Mesenteric fat pad (tissue), 1 donor: Measurements from ENCODE around the gene DPPA5. TPM values are rescaled to one million over a fixed set of nuclear protein-coding genes. Genes with fewer than 3 reads are reported as not detected.
A peak's percentile ranks its signal among the peaks of the same experiment; 100 is the strongest.
"Not testable (repeated sequence)": the region's sequence is repeated elsewhere in the genome, so short reads cannot be mapped to it uniquely, and the experiment has no call there.

Experiments
- DNase-seq: peaks from one replicate; pipeline ENCODE4 v3.0.0-alpha.2; 2020; ENCODE audit warnings: low spot score
- total RNA-seq: library from RNA; stranded (reverse); fragmentation: NEBNext Ultra II Directional; extraction: Animal tissue kit (Norgen Biotek cat#: 25700); gene quantifications from one replicate; pipeline ENCODE4 v1.2.1, GENCODE V29; 2021
- donor health status: DM: yes; HTN: yes; CAD: no.

DPPA5 gene
- total RNA-seq, 1 donor from 2014 or later: not detected

DNA sequence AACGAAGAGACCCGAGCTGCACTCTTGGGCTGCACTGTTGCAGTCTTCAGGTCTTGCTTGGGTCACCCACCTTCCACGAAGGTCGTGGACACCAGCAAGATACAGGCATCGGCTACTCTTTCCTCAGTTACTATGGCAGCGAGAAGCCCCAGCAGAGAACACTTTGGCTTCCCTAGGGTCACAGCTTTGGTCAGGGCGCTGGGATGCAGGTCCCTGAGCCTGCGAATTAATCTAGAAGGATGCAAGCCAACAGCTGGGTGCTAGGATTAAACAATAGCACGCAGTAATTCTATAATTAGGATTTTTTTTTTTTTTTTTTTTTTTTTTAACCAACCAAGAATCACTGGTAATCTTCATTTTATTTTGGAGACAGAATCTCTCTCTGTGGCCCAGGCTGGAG, 10.5 kb upstream of the DPPA5 start:
- no peak for DNase-seq

DNA sequence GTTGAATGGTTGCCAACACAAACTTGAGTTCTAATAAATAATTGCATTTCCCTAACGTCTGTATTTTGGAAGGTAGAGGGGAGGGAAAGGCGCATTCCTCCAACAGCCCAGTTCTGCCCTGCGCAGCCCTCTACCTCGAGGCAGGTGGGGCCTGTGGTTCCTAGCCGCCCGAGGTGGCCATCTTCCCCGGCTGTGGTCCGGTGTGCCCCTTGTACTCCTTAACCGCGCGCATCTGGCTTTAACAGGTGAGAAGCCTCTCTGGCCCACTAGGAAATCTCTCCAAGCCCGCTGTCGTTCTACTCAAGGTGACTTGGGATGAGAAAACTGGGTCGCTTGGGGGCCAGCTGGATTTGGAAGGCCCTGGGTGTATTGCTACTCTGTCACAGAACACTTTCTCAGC, 10.0 kb upstream of the DPPA5 start:
- DNase-seq: no peak

DNA sequence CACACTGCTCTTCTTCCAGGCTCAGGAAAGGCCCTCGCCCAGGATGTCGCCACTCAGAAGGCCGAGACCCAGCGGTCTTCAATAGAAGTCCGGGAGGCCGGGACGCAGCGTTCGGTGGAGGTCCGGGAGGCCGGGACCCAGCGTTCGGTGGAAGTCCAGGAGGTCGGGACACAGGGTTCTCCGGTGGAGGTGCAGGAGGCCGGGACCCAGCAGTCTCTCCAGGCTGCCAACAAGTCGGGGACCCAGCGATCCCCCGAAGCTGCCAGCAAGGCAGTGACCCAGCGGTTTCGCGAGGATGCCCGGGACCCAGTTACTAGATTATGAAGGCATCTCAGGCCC, 9.4 kb upstream of the DPPA5 start:
- DNase-seq: peak; percentile 84

DNA sequence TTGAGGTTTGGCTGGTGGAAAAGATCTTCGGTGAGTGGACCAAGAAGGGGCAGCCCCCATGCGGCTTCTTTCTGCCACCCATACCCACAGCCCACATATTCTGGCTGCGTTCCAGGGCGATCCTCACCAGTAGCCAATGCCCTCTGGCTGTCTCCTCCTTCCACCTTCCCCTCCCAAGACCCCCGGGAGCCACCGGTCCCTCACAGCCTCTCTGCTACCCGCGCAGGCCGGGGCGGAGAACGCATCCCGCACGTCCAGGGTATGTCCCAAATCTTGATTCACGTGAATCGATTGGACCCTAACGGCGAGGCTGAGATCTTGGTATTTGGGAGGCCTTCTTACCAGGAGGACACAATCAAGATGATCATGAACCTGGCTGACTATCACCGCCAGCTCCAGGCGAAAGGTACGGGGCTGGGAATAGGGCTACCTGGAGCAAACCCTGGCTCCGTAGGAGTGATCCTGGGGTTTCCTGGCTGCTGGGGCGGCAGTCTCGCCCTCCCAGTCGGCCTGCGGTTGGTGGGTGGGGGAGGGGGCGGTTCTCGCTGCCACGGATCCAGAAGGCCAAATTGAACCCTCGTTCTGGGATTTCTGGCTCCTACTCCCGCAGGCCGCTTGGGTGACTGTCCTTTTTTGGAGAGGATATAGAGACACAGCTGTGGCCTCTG, 8.9 kb upstream of the DPPA5 start:
- DNase-seq: peak; percentile 85

DNA sequence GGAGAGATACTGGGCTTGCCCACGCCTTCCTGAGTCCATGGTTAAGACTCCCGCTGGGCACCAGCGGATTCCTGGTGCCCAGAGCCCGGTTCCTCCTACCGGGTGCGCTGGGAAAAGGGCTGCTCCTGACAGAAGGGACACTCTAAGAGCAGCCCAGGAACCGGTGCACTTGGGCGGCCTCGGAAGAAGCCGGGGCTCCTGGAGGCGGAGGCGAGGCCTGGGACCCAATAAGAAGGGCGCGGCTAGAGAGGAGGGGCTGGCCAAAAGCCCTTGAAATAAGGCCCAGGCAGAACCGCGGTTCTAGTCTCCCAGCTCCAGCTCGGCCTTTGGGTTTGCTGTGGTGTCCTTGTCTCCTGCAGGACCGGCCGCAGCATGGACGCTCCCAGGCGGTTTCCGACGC, 8.3 kb upstream of the DPPA5 start, which contains the start of gene KHDC3L:
Gene KHDC3L (plus strand): TSS at position 301 of the 400 bp plus-strand sequence. CDS start 72 bp downstream, at position 373.
- DNase-seq: peak; percentile 35

DNA sequence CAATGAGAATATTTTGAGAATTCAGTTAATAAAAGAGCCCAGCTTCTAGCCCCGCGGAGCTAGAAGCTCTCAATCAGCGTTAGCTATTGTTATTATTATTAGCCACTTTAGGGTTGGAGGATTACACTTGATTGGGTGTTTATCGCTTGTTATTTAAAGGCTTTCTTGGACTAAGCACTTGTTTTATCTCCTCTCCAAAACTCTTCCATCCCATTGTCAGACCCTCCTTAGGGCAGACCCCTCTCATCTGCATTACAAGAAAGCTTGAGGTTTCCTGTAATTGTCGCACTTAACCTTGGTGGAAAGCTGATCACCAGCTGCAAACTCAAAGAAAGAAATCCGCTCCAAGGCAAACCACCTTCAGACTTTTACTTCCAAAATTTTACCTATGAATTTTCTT, 4.8 kb downstream of the DPPA5 start:
- no peak for DNase-seq

DNA sequence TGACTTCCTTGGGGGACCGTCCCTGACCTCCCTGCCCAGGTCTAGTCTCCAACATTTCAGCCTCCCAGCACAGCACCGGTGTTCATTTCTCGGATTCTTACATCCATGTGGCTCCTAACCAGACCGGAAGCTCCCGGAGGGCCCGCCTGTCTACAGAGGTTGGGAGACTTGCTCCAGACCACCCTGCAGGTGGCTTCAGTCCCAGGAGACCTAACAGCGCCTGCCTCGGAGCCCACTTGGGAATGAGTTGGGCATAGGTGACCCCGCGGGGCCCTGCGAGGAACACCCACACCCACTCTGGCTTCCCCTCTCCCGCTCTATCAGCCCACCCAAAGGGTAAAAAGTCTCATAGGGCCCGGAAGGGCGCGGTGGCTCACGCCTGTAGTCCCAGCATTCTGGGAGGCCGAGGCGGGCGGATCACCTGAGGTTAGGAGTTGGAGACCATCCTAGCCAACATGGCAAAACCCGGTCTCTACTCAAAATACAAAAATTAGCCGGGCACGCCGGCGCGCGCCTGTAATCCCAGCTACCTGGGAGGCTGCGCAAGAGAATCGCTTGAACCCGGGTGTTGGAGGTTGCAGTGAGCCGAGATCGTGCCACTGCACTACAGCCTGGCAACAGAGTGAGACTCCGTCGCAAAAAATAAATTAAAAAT, 5.4 kb downstream of the DPPA5 start:
- DNase-seq: no peak

DNA sequence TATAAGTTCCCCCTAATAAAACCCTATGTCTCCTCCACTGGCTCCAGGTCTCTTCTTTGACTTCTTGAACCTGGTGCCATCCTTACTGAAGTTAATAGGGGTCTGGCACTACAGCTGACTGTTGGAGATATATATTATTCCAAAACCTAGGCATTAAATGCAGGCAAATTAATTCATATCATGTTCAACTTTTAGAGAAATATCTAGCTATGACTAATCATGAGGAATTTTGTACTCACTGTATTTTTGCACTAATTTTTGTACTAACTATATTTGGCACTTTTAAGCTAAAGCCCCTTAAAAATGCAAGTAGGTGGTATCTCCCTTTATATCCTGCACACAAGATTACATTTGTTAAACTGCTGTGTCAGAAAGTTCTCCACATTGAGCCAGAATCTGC, 10.9 kb downstream of the DPPA5 start:
- DNase-seq: no peak

DNA sequence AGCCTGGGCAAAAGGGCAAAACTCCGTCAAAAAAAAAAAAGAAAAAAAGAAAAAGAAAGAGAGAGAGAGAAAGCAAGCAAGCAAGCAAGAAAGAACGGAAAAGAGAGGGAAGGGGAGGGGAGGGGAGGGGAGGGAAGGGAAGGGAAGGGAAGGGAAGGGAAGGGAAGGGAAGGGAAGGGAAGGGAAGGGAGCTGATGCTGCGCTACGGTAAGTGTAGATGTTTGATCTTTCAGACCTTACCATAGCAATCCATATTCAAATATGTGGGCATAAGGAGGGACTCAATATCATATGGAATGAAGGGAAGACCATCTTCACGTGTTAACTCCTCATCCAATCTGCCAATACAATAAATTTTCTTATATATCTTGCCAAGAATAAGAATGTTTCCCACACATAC, 11.9 kb downstream of the DPPA5 start:
- DNase-seq: no peak

DNA sequence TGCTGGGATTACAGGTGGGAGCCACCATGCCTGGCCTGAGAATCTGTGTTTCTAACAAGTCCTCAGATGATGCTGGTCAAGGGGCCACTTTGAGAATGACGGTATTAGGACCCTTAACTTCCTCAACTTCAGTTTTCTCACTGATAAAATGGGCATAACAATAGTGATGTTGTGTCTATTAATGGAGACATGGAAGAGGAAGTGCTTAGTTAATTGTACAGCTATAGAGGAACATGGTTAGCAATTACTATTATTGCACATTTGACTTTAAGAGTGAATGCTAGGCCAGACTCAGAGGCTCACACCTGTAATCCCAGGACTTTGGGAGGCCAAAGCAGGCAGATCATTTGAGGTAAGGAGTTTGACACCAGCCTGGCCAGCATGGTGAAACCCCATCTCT, 12.7 kb downstream of the DPPA5 start:
- no peak for DNase-seq

DNA sequence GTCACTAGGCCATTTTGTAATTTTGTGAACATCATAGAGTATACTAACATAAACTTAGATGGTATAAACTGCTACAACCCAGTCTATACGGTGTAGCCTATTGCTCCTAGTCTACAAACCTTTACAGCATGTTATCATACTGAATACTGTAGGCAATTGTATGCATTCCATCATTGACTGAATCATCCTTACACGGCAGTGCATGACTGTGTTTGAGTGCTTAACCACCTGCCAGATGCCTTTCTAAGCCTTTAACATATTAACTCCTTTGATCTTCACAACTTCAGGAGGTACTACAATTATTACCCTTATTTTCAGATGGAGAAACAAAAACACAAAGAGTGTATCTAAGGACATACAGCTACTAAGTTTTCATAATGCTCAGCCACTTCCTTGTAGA, 14.0 kb downstream of the DPPA5 start:
- no peak for DNase-seq

DNA sequence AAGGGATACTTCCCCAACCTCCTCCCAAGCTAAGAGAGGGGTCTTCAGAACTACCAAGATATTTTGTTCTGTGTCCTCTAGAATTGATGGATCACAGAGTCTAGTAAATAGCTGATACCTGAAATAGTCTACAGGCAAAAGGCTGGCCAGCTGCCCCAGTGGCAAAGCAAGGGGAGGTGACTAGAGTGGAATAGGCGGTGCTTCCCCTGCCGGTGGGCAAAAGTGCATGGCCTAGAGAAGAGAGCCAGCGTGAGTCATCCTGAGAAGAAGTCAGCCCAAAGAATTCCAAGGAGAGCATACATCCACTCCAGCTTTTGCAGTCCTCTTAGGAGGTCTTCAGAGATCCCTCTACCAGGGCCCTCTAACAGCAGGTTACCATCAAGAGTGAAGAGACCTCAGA, 14.7 kb downstream of the DPPA5 start:
- no peak for DNase-seq

DNA sequence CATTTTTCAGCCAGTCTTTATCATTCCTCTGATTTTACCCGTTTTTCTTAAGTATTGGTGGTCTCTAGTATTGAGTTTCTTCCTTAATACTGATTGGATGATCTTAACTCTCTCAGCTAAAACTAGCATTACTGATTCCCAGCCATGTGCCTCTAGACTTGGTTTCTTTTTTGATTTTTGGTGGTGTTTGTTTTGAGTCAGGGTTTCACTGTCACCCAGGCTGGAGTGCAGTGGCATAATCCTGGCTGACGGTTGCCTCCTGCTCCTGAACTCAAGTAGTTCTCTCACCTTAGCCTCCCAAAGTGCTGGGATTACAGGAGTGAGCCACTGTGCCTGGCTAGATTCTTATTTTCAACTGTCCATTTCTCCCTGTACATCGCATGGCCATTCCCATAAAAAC, 24.9 kb downstream of the DPPA5 start:
- DNase-seq: no peak

DNA sequence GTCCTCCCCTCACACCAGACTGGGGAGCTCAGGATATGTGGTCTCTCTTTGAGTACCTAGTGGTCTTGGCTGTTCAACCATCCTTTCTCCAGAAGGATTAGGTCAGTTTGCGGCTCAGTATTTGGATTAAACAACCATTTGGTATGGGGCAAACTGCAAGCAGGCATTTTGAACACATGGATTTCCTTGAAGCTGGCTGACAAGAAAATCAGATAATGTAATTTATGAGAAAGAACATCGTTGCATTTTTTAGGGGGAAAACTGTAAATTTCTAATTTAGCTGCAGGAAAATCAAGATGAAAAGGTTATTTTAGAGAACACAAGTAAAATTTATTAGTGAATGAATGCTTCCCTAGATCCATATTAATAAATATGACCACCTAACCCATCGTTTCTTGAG, 25.3 kb downstream of the DPPA5 start:
- no peak for DNase-seq

DNA sequence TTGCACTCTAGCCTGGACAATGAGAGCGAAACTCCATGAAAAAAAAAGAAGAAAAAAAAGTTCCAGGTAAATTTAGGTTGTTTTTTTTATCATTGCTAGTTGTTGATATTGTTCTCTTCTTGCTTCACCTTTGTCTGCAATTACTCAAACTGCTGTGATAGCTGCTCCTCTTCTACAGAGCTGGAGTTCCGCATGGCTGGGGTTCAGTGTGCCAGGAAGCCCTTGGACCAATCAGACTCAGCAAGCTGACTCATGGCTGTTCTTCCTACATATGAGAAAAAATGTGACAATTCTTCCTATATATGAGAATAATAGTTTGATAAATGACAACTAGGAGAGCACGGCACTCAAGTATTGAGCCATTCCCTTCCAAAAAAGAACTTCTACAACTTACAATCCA, 28.4 kb downstream of the DPPA5 start:
- no peak for DNase-seq

DNA sequence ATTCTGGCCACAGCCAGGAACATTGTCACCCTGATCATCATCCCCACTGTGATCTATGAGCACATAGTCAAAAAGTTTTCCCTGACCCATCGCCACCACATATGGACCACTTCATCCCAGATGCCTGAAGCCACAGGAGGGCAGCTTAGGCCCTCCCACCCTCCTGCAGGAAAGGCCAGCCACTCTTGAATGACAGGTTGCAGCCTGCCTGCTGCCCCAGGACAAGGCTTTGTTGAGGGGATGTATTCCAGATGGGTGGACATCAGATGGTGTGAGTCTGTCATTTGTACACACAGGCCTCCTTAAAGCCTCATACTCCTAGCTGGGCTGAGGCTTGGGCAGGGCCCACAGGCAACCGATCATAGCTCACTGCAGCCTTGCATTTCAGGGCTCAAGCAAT, 30.8 kb downstream of the DPPA5 start:
- no peak for DNase-seq

DNA sequence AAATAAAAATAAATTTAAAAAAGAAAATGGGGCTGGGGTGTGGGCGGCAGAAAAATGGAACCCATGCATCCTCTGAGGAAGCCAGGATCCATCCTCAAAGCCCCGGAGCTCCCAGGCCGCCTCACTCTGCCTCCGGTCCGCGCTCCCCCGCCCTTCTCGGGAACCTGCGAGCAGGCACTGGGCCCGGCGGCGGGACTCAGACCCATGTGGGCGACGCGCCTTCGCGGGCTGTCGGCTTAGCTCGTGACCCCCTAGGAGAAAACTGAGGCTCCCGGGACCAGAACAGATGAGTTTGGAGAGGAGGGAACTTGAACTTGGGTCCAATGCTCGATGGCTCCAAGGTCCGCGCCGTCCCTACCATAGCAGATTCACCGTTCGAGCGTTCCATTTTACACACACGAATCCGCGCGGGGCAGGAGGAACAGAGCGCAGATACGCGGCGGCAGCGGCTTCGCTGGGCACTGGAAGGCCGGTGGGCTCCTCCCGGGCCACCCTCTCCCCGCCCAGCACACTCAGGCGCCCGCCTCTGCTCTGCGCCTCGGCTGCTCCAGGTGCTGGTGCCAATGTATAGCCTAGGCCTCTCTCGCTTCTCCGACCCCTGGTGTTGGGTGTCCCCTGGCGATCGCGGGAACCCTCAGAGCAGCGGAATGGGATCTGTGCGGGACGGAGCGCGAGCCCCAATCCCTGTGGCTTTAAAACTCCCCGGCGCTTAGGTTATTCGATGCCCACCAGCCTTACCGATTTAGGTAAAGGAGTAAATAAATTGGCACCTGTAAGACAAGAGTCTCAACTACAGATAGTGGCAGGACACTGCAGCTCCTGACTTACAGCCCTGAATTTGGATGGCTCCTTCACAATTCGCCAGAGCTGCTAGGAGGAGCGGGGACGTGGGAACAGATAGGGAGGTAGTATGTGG, 39.2 kb downstream of the DPPA5 start:
- DNase-seq: no peak

DNA sequence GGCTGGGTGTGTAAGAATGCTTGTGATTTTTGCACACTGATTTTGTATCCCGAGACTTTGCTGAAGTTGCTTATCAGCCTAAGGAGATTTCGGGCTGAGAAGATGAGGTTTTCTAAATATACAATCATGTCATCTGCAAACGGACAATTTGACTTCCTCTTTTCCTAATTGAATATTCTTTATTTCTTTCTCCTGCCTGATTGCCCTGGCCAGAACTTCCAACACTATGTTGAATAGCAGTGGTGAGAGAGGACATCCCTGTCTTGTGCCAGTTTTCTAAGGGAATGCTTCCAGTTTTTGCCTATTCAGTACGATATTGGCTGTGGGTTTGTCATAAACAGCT, 43.6 kb downstream of the DPPA5 start:
- DNase-seq: not testable (repeated sequence)

DNA sequence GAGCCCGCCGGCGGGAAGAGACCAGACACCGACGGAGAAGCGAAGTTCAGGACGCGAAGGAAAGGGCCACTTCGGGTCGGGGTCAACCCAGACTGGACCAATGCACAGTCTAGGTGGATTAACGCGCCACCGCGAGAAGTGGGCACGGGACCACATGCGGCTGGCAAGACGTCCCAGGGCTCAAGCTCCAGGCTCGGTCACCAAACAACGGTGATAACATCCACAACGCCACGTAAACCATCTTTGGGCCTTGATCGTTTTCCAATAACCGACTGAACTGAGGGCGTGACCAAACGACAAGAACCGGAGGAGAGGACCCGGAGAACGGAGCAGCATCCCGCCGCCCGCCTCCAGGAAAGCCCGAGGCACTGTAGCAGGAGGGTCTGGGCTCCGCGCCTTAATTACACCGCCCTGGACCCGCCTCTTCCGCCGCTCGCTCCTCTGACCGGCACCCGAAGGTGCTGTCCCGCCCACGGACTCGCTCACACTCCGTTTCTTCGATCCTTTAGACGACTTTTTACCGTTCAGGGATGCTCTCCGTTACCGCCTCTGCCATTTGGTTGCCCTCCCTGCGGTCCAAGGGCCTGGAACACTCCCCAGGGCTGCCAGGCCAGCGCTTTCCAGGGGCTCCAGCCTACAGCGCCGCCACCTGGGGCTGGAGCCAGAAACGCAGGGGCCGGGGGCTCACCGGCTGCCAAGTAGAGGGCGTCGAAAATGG, 44.1 kb downstream of the DPPA5 start:
- DNase-seq: no peak

DNA sequence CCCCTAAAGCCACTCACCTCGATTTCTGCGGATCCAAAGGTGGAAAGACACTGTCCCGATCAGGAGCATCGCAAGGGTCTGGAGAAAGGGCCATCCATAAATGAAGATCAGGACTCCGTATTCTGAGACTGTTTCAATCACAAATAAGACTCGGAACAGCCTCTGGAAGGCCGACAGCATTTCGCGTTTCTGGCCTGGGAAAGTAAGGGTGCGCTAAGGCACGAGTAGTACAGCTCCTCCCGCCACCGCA, 44.6 kb downstream of the DPPA5 start:
- DNase-seq: no peak

DNA sequence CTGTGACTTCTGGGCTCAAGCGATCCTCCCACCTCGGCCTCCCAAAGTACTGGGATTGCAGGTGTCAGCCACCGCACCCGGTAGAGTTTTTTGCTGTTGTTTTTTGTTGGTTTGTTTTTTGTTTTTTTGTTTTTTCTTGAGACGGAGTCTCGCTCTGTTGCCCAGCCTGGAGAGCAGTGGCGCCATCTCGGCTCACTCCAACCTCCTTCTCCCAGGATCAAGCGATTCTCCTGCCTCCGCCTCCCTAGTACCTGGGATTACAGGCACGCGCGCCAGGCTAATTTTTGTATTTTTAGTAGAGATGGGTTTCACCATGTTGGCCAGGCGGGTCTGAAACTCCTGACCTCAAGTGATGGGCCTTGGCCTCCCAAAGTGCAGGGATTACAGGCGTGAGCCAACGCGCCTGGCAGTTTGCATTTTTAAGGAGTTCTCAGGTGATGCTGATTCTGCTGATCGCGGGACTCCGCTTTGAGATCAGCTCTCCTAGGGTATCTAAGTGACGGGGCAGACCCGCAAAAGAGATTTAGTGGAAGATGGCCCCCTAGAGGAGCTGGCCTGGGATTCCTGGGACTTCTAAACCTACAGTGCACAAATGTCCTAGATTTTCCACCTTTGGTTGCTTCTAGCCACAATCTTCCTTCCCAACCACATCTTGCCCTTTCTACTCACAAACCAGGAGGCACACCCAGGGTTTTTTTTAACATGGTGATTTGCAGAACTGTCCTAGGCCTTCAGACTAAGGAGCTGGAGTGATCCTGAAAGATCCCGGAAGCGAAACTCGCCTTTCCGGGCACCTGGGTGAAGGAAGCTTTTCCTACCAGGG, 45.2 kb downstream of the DPPA5 start:
- no peak for DNase-seq
